Choroid plexus epithelial cell (primary cell): ENCODE results near the gene IRAK3.

Source experiments
- DNase-seq: peaks from one replicate; pipeline ENCODE4 v3.0.0-alpha.2; 2010; ENCODE audit warnings: low read depth
- H3K4me3 ChIP-seq: 2 replicates; pipeline ENCODE4 v1.5.1; 2011; ENCODE audit warnings: low read depth, mild to moderate bottlenecking, control low read depth, low read length, moderate library complexity
- CTCF ChIP-seq: conservative IDR thresholded peaks from 2 replicates; pipeline ENCODE4 v1.5.1; 2011; ENCODE audit warnings: low read depth, mild to moderate bottlenecking, control low read depth, inconsistent platforms, low read length, moderate library complexity

Gene IRAK3

GRCh38 chr12:66268562-66268961 is 79.5 kb downstream of the IRAK3 start:
- no peak overlapping the region for H3K4me3 ChIP-seq
- TF ChIP-seq CTCF = no peak
- no peak for DNase-seq

GRCh38 chr12:66269142-66269541 is 80.1 kb downstream of the IRAK3 start:
- no peak overlapping the region for H3K4me3 ChIP-seq
- DNase-seq = no peak
- TF ChIP-seq CTCF = no peak

- no peak overlapping the region for H3K4me3 ChIP-seq
- peak; percentile 77 for TF ChIP-seq CTCF
- DNase-seq = peak; percentile 77
These were observed 80.9 kb downstream of the IRAK3 start for GRCh38 chr12:66269757-66270383.

GRCh38 chr12:66270613-66271012 is 81.6 kb downstream of the IRAK3 start:
- H3K4me3 ChIP-seq = no peak overlapping the region
- TF ChIP-seq CTCF = no peak
- no peak for DNase-seq

- DNase-seq = no peak
- no peak overlapping the region for H3K4me3 ChIP-seq
- no peak for TF ChIP-seq CTCF
These were observed 83.6 kb downstream of the IRAK3 start for GRCh38 chr12:66272650-66273049.

- no peak for DNase-seq
These were observed 84.1 kb downstream of the IRAK3 start for GRCh38 chr12:66273147-66273546.

More at GRCh38 chr12:66273147-66273546, 84.1 kb downstream of the IRAK3 start:
- no peak for TF ChIP-seq CTCF
- no peak overlapping the region for H3K4me3 ChIP-seq
